Immature natural killer cell (primary cell): ENCODE results near the gene C14orf132. TPM values are rescaled to one million over a fixed set of nuclear protein-coding genes. Genes with fewer than 3 reads are reported as not detected.

Source experiments
- polyA plus RNA-seq, 3 donors: library from polyadenylated mRNA; unstranded; fragments of 300-500 nt; fragmentation: Illumina TruSeq; gene quantifications; one replicate each; pipeline ENCODE4 v1.2.3, GENCODE V29; 2021

The C14orf132 gene
- polyA plus RNA-seq, 3 donors from 2014 or later: not detected

Other genes starting within 250 kb of the C14orf132 start
- gene TUNAR, start 162.5 kb upstream of the C14orf132 start, polyA plus RNA-seq: not detected
- not detected for gene BDKRB2, start 165.5 kb downstream of the C14orf132 start, polyA plus RNA-seq
- not detected for gene BDKRB1, start 216.8 kb downstream of the C14orf132 start, polyA plus RNA-seq